TTC549 (cell line): ENCODE data around the gene SRMS.

Experiments used
- FAIRE-seq: peaks from 2 replicates; lab custom pipeline; 2012; peaks lifted over from hg19 to GRCh38; lab: Jason Lieb, UNC

The SRMS gene

GRCh38 chr20:63547725-63548480 is at the start of gene SRMS:
SRMS (minus strand) TSS chr20:63547749; CDS start chr20:63547463, 286 bp downstream.
- no peak for FAIRE-seq

- no peak for FAIRE-seq
Measured at GRCh38 chr20:63596423-63596822, 48.9 kb upstream of the SRMS start.

DNA sequence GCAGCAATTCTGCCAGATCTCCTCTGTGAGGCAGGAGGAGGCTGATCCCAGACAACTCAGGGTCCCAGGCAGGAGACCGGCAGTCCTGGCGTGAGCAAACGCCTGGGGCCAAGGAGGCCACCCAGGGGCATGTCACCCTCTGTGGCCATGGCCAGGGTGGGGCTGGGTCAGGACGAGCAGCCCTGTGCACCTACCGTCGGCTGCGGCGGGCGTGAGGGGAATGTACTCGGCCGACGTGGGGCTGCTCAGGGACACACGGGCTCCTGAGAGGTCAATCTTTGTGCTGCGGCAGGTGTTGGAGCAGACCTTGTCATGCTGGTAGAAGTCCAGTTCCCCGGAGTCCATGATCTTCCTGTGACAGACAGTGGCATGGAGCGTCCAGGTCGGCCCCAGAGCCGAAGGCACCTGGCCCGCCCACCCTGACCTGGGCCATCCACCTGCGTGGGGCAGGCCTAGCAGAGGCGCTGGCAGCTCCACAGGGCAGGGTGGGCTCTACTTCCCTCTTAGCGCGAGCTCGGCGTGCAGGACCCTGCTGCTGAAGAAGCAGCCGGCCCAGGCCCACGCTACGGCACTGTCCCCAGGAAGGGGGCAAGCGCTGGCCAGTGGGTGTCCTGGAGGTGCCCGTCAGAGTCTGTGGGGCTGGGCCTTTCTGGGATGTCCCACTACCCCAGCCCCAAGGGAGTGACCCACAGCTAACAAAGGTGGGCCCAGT is 48.0 kb upstream of the SRMS start:
- FAIRE-seq, result no peak

DNA sequence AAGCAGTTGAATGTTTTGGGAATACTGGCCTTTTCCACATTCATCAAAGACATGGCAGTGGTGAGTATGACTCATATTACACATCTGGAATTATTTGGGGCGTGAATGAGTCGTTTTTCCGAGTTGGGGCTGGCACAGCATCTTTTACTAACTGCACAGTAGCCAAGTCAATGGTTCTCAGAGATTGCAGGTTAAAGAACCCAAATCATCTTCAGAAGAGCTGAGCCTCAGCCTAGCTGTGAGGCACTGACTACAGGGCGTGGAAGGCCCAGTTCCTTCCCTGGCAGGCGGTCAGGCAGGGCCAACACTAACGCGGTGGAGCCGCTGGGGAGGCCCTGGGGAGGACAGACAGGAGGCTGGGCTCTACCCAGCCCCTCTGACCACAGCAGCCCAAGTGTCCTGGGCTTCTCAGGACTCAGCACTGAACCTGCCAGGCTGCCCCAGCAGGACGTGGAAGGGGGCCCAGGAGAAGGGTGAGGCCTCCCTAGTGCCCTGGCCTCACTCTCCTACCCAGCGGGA is 46.6 kb upstream of the SRMS start:
- FAIRE-seq, result no peak

DNA sequence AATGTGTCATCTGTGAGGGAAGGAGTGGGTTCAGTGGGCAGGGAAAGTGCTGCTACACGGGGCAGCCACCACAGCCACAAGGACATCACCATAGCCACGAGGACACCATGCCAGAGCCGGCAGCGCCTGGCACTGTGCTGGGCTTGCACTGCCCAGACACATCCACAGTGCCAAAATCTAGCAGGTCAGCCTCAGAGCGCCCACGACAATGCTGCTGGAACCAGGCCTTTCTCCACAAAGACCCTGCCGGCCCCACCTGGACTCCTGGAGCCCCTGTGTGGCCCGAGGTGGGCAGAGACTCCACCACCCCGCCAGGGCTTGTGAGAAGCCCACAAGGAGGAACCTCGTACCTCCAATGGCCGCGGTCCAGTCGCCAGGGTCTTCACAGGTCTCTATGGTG is 45.1 kb upstream of the SRMS start:
- FAIRE-seq, result no peak

DNA sequence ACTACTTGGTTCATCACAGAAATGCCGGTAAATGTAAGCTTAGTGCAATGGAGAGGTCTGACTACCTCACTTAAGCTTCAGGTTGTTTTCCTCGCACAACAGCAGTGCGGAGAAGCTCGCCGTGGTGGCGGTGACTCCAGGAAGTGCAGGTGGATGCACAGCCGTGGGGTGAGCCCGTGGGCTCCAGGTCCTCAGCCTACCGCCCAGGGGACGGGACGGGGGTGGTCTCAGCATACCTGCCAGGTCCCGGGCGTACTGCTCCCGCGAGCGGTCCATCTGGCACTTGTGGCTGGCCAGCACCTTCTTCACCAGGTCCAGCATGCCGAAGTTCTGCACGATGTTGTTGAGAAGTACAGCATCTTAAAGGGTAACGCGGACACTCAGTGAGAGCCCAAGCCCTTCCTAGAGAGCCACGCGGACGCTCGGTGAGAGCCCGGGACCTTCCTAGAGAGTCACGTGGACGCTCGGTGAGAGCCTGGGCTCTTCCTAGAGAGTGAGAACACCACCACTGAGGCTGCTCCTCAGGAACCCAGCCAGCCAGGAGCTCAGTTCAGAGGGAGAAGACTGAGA is 44.3 kb upstream of the SRMS start:
- no peak for FAIRE-seq

- FAIRE-seq, result no peak
Measured at GRCh38 chr20:63591147-63591533, 43.6 kb upstream of the SRMS start.

- FAIRE-seq, result no peak
Measured at GRCh38 chr20:63590218-63591146, 42.9 kb upstream of the SRMS start.

- FAIRE-seq, result no peak
Measured at GRCh38 chr20:63589261-63590217, 42.0 kb upstream of the SRMS start.

- no peak for FAIRE-seq
Measured at GRCh38 chr20:63588641-63589041, 41.1 kb upstream of the SRMS start.

DNA sequence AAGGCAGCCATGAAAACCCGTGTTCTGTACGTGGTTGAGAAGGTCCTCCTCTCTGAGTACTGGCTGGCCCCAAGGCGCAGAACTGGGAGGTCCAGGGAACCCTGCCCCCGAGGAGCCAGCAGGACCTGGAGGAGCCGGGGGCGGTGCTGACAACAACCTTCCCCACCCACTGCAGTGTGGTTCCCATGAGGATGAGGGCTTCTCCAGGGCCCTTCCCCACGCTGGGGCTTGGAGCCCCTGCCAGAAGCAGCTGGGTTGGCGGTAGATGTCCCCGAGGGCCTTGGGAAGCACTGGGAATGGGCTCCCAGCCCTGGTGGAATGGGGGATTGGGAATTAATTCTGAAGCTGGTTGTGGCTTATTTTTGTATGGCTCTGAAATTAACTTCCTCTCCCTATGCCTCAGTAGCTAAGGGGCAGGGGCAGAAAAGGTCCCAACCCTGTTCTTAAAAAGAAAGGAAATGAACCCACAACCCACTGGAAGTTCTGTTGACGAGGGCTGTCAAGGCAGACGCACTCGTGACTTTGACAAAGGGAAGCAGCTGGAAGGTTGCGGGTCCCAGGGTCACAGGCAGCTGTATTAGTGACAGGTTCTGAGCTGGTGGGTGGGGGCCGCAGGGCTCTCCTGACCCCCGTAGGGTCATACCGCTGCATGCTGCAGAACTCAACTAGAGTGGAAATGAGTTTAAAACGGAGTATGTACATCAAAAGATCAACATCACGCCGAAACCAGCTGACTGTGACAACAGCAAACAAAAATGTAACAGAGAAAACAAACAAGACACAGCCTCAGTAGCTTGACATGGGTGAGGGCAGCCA is 40.4 kb upstream of the SRMS start:
- FAIRE-seq, result no peak

- FAIRE-seq, result no peak
Measured at GRCh38 chr20:63587256-63587655, 39.7 kb upstream of the SRMS start.

GRCh38 chr20:63586797-63587196 is 39.2 kb upstream of the SRMS start:
- no peak for FAIRE-seq

GRCh38 chr20:63585616-63586565 is 38.3 kb upstream of the SRMS start:
- FAIRE-seq, result no peak

- FAIRE-seq, result no peak
Measured at GRCh38 chr20:63582382-63583063, 35.0 kb upstream of the SRMS start.

GRCh38 chr20:63580796-63581461 is 33.4 kb upstream of the SRMS start:
- no peak for FAIRE-seq

- no peak for FAIRE-seq
Measured at GRCh38 chr20:63579017-63579694, 31.6 kb upstream of the SRMS start.
